Middle frontal gyrus (tissue), 1 donor: ENCODE measurements around the gene REXO4.
"Not testable (repeated sequence)": the region's sequence is repeated elsewhere in the genome, so short reads cannot be mapped to it uniquely, and the experiment has no call there.

Experiments used
- DNase-seq: peaks from one replicate; pipeline ENCODE4 v3.0.0-alpha.2; 2015; ENCODE audit warnings: low spot score; ENCODE audit errors: extremely low spot score

The REXO4 gene

GRCh38 chr9:133451865-133452264 is 34.1 kb upstream of the REXO4 start:
- not testable (repeated sequence) for DNase-seq

- DNase-seq: no peak
These were observed 31.9 kb upstream of the REXO4 start for GRCh38 chr9:133449760-133450159.

- DNase-seq: no peak
These were observed 30.7 kb upstream of the REXO4 start for GRCh38 chr9:133448487-133448972.

GRCh38 chr9:133445293-133445969 is 27.6 kb upstream of the REXO4 start:
- no peak for DNase-seq

GRCh38 chr9:133443982-133444381 is 26.2 kb upstream of the REXO4 start:
- no peak for DNase-seq

GRCh38 chr9:133443248-133443647 is 25.4 kb upstream of the REXO4 start:
- DNase-seq: no peak

- no peak for DNase-seq
These were observed 23.8 kb upstream of the REXO4 start for GRCh38 chr9:133441571-133441970.

- DNase-seq: peak; percentile 14
These were observed 23.1 kb upstream of the REXO4 start for GRCh38 chr9:133440874-133441273.

- no peak for DNase-seq
These were observed 21.5 kb upstream of the REXO4 start for GRCh38 chr9:133439337-133439736.

GRCh38 chr9:133437753-133438531 is 20.1 kb upstream of the REXO4 start:
- DNase-seq: no peak

GRCh38 chr9:133436681-133437080 is 18.9 kb upstream of the REXO4 start:
- no peak for DNase-seq

GRCh38 chr9:133433351-133433843 is 15.6 kb upstream of the REXO4 start:
- no peak for DNase-seq

GRCh38 chr9:133430244-133430643 is 12.4 kb upstream of the REXO4 start:
- DNase-seq: no peak

GRCh38 chr9:133429641-133430161 is 11.9 kb upstream of the REXO4 start:
- DNase-seq: no peak

- no peak for DNase-seq
These were observed 11.4 kb upstream of the REXO4 start for GRCh38 chr9:133429214-133429613.

GRCh38 chr9:133428617-133429101 is 10.8 kb upstream of the REXO4 start:
- DNase-seq: no peak

GRCh38 chr9:133427658-133428348 is 10.0 kb upstream of the REXO4 start:
- DNase-seq: no peak

GRCh38 chr9:133426011-133426410 is 8.2 kb upstream of the REXO4 start:
- DNase-seq: no peak

GRCh38 chr9:133425049-133425632 is 7.3 kb upstream of the REXO4 start:
- DNase-seq: no peak

- no peak for DNase-seq
These were observed 6.4 kb upstream of the REXO4 start for GRCh38 chr9:133424187-133424586.

GRCh38 chr9:133423216-133423615 is 5.4 kb upstream of the REXO4 start:
- no peak for DNase-seq
